Motor neuron (in vitro differentiated cells): ENCODE data around the gene SEPTIN2. TPM values are rescaled to one million over a fixed set of nuclear protein-coding genes. Genes with fewer than 3 reads are reported as not detected.
"Not testable (repeated sequence)": the region's sequence is repeated elsewhere in the genome, so short reads cannot be mapped to it uniquely, and the experiment has no call there.

Experiments used
- ATAC-seq, 8 experiments: fragments of 200-7000 bp; cut with Tn5 transposase; replicated peaks in 6 of 8; 2 replicates each; pipeline ENCODE4 v1.8.0; 2021; ENCODE audit warnings: mild to moderate bottlenecking in 8 of 8, moderate library complexity in 8 of 8
- H3K27ac ChIP-seq, 2 donors: fragments of 250-450 bp; sonication (Bioruptor Pico); 2 replicates each; pipeline ENCODE4 v1.9.0; 2021; ENCODE audit warnings: antibody characterized with exemption in 2 of 2, mild to moderate bottlenecking in 2 of 2, moderate library complexity in 1 of 2
- H3K4me1 ChIP-seq, 2 donors: fragments of 250-450 bp; sonication (Bioruptor Pico); replicated peaks in 1 of 2; 2 replicates each; pipeline ENCODE4 v1.6.1; 2021; ENCODE audit warnings: antibody characterized with exemption in 2 of 2, mild to moderate bottlenecking in 2 of 2, moderate library complexity in 1 of 2
- H3K4me3 ChIP-seq, 5 donors: fragments of 250-450 bp; sonication (Bioruptor Pico); 2 replicates each; pipeline ENCODE4 v1.9.0; 2021; ENCODE audit warnings: antibody characterized with exemption in 5 of 5, mild to moderate bottlenecking in 5 of 5, moderate library complexity in 4 of 5
- WGBS, 10 experiments: fragments of 450-650 bp; shearing (Covaris generic); methylation state at CpG; one replicate each; pipeline ENCODE4 v1.0.0; 2022; 5-methylcytosine and 5-hydroxymethylcytosine counted together
- in situ Hi-C, 9 experiments: fragments of 400-800 bp; cut with MboI; loops; one replicate each; pipeline ENCODE4 v1.15.0; 2021; ENCODE audit warnings: low sequenced_read_pairs in 9 of 9, low pct_unique_long_range_greater_than_20kb in 2 of 9; ENCODE audit not compliant: unreplicated experiment in 9 of 9
- total RNA-seq, 8 experiments: library from RNA; unstranded; fragments of 300-600 nt; gene quantifications; 2 replicates each; pipeline versions ENCODE4 v1.2.3 to v1.2.4, GENCODE V29; 2022

SEPTIN2 gene
- total RNA-seq, 8 experiments from 2014 or later = 163 to 382 (median 269) TPM

- H3K4me3 ChIP-seq = no peak overlapping the region
- ATAC-seq = peak in 3 of 8 experiments; percentile 61 to 72 (median 64)
- in situ Hi-C loops = no loop called here
- no peak overlapping the region for H3K27ac ChIP-seq
- H3K4me1 ChIP-seq = no peaks in the 10 kb centered on the region
- WGBS, 10 experiments = 57 to 86% (median 67%) methylated on average over 1 to 5 of the region's 6 CpGs; no CpG with 5 or more reads in 1 of the 10 experiments
Measured at GRCh38 chr2:241391892-241392665, 76.4 kb downstream of the SEPTIN2 start.

GRCh38 chr2:241392753-241393152 lies 77.0 kb downstream of the SEPTIN2 start:
- in situ Hi-C loops, ATAC-seq, H3K4me3 ChIP-seq, H3K27ac ChIP-seq, H3K4me1 ChIP-seq: not testable (repeated sequence)
- 82 to 100% (median 100%) methylated on average over 2 to 4 of the region's 4 CpGs; no CpG with 5 or more reads in 6 of the 10 experiments for WGBS, 10 experiments

GRCh38 chr2:241393524-241394196 lies 77.9 kb downstream of the SEPTIN2 start:
- WGBS, 10 experiments = 80 to 100% (median 96%) methylated on average over 1 to 3 of the region's 3 CpGs; no CpG with 5 or more reads in 2 of the 10 experiments
- no peak overlapping the region for H3K27ac ChIP-seq
- H3K4me3 ChIP-seq = no peak overlapping the region
- in situ Hi-C loops = no loop called here
- no peaks in the 10 kb centered on the region for H3K4me1 ChIP-seq
- ATAC-seq = no peak

- H3K4me1 ChIP-seq, H3K4me3 ChIP-seq, ATAC-seq, in situ Hi-C loops, H3K27ac ChIP-seq: not testable (repeated sequence)
- WGBS, 10 experiments = 90 to 100% (median 100%) methylated on average over 2 to 3 of the region's 6 CpGs; no CpG with 5 or more reads in 7 of the 10 experiments
Measured at GRCh38 chr2:241396809-241397208, 81.1 kb downstream of the SEPTIN2 start.

GRCh38 chr2:241399941-241400922 lies 84.5 kb downstream of the SEPTIN2 start:
- no peaks in the 10 kb centered on the region for H3K4me1 ChIP-seq
- in situ Hi-C loops = no loop called here
- 10 to 100% (median 83%) methylated on average over 1 to 8 of the region's 10 CpGs for WGBS, 10 experiments
- ATAC-seq = peak in 2 of 8 experiments; percentile 15 to 32
- H3K4me3 ChIP-seq = no peak overlapping the region
- H3K27ac ChIP-seq = no peak overlapping the region

Other genes starting within 250 kb of the SEPTIN2 start
- gene MTERF4, start 213.6 kb upstream of the SEPTIN2 start, total RNA-seq = 10 to 100 TPM; 21.6 to 39.3 (median 30.5) TPM
- gene PASK, start 166.5 kb upstream of the SEPTIN2 start, total RNA-seq = 10 to 100 TPM in 5 of 8 experiments, 1 to 10 TPM in 3; 1.8 to 21.1 (median 11.0) TPM
- gene PPP1R7, start 165.5 kb upstream of the SEPTIN2 start, total RNA-seq = 100 to 1,000 TPM in 1 of 8 experiments, 10 to 100 TPM in 7; 40.0 to 109 (median 63.1) TPM
- gene ANO7, start 127.2 kb upstream of the SEPTIN2 start, total RNA-seq = 1 to 10 TPM in 6 of 8 experiments, under 1 TPM in 2; 0.54 to 3.2 (median 1.7) TPM
- 100 to 1,000 TPM; 141 to 466 (median 303) TPM for gene HDLBP, start 253 bp upstream of the SEPTIN2 start, total RNA-seq
- gene FARP2, start 40.4 kb downstream of the SEPTIN2 start, total RNA-seq = 10 to 100 TPM; 11.9 to 41.2 (median 22.8) TPM
- 100 to 1,000 TPM in 4 of 8 experiments, 10 to 100 TPM in 4; 55.7 to 130 (median 103) TPM for gene STK25, start 192.7 kb downstream of the SEPTIN2 start, total RNA-seq
- gene BOK, start 242.8 kb downstream of the SEPTIN2 start, total RNA-seq = 10 to 100 TPM in 4 of 8 experiments, 1 to 10 TPM in 3, under 1 TPM in 1; 1.00 to 17.3 (median 7.2) TPM